ENCODE results near the gene SLC27A2.

DNA sequence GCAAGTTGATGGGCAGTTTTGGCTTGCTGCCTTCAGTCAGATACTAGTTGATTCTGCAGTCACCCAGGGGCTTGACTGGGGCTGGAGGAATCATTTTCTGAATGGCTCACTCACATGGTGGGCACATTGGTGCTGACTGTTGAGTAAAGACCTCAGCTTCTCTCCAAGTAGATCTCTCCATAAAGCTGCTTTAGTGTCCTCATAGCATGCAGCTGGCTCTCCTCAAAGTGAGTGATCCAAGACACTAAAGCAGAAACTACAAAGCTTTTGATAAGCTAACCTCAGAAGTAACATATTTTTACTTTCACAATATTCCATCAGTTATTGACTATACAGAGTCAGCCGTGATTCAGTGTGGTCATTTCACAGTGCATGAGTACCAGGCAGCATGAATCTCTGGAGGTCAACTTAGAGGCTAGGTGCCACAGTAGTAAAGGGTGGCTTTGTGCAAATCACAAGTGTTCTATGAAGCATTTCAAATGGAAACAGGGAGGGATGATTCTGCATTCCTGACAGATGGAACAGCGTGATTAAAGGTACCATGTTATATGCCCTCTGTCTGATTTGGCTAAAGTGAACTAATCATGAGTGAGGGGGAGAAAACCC lies 38.6 kb upstream of the SLC27A2 start:
- TF ChIP-seq, protein P1, sequence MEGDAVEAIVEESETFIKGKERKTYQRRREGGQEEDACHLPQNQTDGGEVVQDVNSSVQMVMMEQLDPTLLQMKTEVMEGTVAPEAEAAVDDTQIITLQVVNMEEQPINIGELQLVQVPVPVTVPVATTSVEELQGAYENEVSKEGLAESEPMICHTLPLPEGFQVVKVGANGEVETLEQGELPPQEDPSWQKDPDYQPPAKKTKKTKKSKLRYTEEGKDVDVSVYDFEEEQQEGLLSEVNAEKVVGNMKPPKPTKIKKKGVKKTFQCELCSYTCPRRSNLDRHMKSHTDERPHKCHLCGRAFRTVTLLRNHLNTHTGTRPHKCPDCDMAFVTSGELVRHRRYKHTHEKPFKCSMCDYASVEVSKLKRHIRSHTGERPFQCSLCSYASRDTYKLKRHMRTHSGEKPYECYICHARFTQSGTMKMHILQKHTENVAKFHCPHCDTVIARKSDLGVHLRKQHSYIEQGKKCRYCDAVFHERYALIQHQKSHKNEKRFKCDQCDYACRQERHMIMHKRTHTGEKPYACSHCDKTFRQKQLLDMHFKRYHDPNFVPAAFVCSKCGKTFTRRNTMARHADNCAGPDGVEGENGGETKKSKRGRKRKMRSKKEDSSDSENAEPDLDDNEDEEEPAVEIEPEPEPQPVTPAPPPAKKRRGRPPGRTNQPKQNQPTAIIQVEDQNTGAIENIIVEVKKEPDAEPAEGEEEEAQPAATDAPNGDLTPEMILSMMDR (IDR thresholded peaks at IDR 0.05) = no peak
- TF ChIP-seq EZH2 (IDR thresholded peaks at IDR 0.05; ENCODE audit: borderline replicate concordance, insufficient read depth, low read depth, low read length, poor library complexity, severe bottlenecking) = no peak

All from B cell (primary cell).